ENCODE results near the gene VWA3B.
"Not testable (repeated sequence)": the region's sequence is repeated elsewhere in the genome, so short reads cannot be mapped to it uniquely, and the experiment has no call there.

VWA3B gene

DNA sequence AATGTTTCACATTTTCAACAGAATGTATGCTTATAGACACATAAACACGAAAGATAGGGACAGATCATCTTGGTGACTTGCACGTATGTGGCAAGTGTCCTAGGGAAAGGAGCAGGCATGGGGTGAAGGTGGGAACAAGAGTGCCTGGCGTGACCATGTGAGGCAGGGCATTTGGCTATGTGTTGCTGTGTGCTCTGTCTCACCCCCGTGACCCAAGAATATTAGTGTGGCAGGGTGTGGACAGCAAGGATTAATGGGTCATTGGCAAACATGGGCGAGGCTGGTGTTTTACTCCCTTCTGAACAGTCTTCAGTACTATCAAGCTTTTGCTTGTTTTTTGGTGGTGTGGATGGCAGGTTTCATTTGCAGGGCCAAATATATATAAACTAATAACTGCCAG, 1.3 kb upstream of the VWA3B start:
- DNase-seq (ENCODE audit: low spot score), result no peak

DNA sequence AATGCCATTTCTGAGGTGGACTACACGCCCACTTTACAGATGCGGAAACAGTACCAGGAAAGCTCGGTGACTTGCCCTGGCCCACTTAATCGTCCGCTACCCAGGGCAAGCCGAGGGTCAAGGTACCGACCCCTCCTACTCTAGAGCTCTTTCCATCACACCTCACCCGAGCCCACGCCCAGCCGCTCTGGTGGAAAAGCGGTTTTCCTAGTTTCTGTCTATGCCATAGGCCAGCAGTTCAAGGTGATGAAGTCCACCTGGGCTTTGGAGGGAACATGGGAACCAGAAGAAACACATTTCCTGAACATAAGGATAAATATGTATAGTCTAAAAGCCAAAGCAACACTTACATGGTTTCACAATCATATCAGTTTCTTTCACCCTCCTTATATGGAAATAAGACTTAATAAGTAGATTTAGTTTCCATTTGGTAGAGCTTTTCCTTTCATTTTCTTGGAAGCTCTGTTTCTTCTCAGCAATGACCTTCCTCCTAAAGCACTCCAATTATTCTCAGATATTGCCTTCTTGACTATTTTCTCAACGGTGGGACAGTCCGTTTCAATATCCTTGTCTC, 567 bp downstream of the VWA3B start:
- no peak for DNase-seq (ENCODE audit: low spot score)

DNA sequence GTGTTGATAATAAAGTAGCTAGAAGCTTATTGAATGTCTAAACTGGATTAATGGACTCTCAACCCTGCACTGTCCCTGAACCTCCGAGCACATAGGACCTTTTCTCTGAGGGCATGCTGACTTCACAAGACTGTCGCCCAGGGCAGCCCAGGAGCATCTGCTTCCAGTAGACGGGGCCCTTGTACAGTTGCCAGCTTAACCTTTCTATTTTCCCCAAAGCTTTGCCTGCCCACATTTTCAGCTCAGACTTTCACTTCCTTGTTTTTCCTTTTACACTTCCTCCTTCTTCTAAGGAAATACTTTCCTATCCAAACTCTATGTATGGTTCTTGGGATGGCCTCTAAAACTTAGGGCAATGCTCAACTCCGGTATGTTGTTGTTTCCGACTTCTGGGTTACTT, 1.3 kb downstream of the VWA3B start:
- no peak for DNase-seq (ENCODE audit: low spot score)

DNA sequence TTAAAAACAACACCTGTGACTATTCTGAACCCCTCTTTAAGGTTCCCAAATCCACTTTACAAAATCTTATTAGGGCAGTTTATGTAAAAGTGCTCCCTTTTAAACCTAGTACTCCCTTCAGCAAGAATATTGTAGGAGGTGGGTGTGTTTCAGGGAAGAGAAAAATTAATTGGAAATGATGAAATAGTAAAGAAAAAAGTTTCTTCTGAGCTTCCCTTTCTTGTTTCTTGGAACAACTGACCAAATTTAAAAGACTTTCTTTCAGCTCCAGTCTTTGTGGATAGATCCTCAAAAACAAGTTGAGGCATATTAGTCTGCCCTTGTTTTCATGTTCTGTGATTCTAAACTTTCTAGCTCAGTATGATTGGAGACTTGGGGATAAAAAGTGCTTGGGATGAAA, 3.0 kb downstream of the VWA3B start:
- no peak for DNase-seq (ENCODE audit: low spot score)

DNA sequence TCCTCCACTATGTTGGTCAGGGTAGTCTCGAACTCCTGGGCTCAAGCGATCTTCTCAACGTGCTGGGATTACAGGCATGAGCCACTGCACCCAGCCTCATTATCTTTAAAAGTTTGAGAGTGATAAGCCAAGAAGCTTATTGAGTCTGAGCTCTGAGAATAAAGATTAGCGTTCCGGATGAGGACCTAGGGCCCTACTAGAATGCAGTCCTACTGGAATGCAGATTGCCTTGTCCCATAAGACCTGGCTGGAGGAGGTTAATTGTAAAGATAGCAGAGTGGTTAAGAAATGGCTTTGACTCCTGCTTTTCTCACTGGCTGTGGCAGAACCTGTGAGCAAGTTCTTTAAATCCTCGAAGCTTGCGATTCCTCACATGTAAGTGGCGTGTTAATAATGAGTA, 4.0 kb downstream of the VWA3B start:
- DNase-seq (ENCODE audit: low spot score), result no peak

DNA sequence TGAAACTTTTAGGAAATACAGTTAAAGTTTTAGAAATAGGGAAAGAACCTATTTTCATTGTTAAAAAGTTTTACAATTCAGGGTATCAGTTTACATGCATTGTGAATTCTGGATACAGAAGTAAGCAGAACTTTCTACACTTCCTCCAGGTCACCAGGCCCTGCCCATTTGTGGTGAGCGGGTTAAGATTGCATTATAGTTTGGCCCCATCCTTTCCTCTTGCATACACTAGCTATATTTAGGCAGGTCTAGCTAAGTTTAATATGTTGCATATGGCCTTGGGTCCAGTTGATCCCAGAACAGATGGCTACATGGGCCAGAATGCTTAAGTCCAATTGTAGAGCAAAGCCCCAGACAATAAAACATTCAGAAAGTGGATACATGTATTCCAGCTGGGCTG, 4.8 kb downstream of the VWA3B start:
- no peak for DNase-seq (ENCODE audit: low spot score)

DNA sequence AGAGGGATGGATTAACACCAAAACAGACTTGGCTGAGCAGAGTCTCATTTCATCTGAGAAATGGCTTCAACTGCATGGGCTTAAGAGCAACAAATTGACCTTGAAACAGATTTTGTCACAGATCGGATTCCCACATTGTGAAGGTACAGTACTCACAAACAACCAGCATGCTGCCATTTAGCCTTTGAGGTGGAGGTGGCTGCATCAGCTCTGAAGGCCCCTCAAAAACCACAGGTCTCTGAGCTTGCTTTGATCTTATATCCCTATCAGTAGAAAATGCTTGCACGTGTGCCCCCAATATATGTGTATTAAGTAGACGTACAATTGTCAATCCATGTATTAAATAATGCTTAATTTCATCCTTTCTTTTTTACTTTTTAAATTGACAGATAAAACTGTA, 6.2 kb downstream of the VWA3B start:
- DNase-seq (ENCODE audit: low spot score), result no peak

DNA sequence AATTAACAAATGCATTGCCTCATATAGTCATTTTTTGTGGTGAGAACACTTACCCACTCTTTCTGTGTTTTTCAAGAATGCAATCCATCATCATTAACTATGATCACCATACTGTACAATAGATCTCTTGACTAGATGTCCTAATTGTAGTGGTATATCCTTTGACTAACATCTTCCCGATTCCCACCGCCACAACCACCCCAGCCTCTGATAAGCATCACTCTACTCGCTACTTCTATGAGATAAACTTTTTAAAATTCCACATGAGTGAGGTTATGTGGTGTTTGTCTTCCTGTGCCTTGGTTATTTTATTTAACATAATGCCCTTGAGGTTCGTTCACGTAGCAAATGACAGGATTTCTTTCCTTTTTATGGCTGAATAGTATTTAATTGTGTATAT, 6.6 kb downstream of the VWA3B start:
- DNase-seq (ENCODE audit: low spot score), result no peak

DNA sequence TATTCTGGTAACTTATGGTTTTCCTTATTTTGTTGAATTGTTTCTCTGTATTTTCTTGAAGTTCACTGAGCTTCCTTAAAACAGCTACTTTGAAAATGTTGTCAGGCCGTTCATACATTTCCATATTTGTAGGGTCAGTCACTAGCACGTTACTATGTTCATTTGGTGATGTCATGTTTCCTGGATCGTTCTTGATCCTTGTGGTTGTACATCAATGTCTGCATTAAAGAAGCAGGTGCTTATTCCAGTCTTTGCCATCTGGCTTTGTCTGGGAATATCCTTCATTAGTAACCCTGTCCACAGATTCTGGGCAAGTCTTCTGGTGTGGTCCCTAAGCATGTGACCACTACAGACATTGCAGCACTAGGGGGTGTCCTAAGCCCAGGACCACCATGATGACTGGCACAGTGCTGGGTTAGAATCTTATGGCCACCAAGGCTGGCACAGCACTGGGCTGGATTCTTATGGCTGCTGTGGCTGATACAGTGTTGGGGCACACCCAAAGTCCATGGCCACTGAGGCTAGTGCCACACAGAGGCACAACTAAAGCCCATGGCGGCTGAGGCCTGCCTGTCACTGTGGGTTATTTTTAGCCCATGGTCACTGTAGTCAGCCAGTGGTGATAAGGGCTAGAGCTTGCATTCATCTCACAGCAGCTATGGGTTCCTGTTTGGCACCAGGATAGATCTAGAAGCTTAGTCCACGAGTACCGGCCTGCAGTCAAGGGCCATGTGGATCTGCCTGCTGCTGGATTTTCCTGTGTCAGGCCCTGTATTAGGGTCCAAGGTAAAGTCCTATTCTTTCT, 13.2 kb downstream of the VWA3B start:
- DNase-seq (ENCODE audit: low spot score), result no peak

DNA sequence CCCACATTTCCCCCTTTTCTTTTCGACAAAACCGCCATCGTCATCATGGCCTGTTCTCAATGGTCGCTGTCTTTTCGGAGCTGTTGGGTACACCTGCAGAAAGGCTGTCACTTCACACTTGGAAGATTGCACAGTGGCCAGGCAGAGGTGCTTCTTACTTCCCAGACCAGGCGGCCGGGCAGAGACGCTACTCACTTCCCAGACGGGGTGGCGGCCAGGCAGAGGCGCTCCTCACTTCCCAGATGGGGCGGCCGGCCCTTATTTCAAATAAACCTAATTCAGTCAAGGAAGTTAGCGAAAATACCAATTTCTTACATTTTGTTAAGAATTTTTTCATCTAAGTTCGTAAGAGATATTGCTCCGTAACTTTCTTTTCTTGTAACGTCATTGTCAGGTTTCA, 15.3 kb downstream of the VWA3B start:
- DNase-seq (ENCODE audit: low spot score), result not testable (repeated sequence)

DNA sequence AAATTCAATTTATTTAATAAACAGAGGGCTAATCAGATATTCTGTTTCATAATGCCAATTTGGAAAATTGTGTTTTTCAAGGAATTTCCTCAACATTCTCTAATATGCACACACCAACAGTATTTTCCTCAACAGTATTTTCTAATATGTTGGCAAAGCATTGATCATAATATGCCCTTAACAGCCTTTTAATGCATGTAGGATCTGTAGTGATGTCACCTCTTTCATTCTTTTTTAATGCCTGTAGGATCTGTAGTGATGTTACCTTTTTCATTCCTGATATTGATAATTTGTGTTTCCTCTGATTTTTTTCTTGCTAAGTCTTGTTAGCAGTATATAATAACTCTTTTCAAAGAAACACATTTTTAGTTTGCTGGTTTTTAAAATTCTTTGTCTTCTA, 15.9 kb downstream of the VWA3B start:
- DNase-seq (ENCODE audit: low spot score), result no peak

DNA sequence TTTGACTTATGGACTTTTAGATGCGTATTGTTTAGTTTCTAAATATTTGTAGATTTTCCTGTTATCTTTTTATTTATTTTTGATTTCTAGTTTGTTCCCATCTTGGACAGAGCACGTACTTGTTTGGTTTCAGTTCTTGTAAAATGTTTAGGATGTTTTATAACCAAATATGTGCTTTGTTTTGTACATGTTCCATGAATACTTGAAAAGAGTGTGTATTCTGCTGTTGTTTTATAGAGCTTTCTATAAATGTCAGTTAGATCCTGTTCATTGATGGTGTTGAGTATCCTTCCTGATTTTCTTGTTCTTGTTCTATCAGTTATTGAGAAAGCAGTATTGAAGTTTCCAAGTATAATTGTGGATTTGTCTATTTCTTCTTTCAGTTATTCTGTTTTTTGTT, 21.1 kb downstream of the VWA3B start:
- DNase-seq (ENCODE audit: low spot score), result no peak

DNA sequence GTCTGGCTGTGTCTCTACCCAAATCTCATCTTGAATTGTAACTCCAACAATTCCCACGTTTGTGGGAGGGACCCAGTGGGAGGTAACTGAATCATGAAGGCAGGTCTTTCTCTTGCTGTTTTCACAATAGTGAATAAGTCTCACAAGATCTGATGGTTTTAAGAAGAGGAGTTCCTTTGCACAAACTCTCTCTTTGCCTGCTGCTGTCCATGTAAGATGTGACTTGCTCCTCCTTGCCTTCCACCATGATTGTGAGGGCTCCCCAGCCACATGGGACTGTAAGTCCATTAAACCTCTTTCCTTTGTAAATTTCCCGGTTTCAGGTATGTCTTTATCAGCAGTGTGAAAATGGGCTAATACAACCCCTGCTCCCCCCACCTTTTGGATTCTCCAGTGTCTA, 23.8 kb downstream of the VWA3B start:
- DNase-seq (ENCODE audit: low spot score), result no peak

DNA sequence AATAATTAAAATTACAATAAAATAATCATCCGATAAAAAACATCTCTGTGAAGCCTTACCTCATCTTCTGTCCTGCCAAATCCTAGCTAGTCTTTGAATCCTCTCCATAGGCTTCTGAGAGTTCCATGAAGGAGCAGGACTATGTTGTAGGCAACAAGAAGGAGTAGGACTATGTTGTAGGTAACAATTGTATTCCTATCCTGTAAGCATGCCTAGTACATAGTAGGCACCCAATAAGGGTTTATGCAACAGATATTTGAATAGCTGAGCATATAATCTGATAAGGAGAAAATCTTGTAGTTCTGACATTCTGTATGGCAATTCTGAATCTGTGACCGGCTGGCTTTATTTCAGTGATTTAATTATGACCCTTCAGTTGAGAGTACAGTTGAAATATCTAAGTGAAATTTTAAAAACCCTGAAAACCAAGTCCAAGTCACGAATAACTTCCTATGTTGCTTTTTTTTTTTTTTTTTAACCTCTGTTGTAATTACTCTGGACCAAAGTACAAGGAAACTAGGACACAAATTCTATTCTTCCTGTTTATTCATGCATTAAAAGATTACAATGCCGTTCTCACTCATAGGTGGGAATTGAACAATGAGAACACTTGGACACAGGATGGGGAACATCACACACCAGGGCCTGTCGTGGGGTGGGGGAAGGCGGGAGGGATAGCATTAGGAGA, 27.8 kb downstream of the VWA3B start:
- no peak for DNase-seq (ENCODE audit: low spot score)

DNA sequence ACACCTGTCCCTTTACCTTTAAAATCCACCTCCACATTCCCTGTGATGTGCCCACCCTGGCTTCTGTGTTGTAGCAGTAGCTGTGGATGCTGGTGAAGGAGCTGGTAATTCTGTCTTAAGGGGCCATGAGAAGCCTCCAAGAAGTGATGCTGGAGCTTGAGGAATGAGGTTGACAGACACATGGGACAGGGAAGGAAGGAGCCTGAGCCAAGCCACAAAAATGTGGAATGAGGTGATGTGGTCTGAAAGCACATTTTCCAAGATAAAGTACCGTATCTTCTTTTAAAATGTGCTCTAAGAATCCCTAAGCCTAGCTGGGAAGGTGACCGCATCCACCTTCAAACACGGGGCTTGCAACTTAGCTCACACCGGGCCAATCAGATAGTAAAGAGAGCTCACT, 31.2 kb downstream of the VWA3B start:
- no peak for DNase-seq (ENCODE audit: low spot score)

DNA sequence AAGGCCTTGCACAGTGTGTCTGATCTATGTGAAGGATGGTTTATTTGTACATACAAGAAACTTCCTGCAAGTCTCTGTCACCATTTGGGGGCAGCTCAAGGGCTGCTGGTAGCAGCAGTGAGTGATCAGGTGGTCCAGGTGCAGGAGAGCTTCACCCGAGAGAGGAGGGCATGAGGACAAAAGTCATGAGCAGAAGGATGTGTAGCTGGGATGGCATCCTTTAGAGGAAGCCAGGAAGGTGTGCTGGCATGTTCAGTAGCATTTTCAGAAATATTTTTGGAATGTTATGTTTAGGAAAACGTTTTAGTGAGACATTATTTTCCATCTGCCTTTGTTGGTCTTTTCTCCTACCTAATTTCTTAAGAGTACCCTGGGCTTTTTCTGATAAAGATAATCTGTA, 31.9 kb downstream of the VWA3B start:
- no peak for DNase-seq (ENCODE audit: low spot score)

DNA sequence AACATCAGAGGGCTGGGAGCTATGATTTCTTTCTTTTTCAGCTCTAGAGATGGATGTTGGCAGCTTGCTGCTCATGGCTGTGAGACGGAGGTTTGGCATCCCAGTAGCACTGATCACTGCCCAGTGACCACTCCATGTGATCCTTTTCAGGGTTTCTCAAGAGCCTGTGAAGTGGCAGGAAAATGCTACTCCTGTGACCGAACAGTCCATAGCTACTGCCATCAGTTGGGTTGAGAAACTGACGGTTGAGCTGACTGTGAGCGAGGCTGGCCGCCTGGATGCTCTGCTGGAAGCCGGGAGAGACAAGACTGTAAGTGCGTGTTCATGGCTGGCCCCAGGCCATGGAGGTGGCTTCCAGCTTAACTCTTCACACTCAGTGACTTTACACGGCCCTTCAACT, 34.2 kb downstream of the VWA3B start:
- no peak for DNase-seq (ENCODE audit: low spot score)

DNA sequence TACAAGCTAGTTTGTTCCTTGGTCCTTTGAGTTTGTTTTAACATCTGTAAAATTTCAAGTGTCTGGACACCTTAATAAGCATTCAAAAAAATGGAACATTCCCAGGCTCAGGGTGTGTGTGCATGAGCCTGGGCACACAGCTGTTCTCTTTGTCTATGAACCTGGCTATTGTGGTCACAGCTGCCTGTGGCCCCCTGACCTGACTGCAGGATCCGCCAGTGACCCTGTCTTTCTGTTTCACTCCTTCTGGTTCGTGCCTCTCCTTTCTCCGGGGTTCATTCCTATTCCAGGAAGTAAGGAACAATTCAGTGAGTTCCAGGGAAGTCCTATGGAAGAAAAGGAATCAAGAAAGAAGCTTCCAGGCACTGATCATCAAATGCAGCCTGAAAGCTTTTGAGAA, 35.6 kb downstream of the VWA3B start:
- no peak for DNase-seq (ENCODE audit: low spot score)

DNA sequence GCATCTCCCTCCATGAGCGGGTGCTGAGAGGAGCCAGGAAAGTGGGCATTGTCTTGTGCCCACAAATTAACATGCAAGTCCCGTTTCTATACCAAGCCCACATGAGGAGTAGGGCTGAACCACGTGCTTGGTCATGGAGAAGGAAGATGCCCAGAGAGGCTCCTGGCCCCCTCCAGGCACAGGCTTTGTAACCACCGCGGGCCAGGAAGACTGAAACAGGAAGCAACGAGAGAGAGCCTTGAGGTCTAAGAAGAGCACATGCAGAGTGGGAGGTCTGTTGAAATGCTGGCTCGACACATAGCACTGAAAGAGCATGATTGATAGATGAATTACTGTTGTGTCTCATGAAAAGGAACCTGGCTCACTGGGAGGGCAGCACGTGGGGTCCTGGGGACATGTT, 36.3 kb downstream of the VWA3B start:
- DNase-seq (ENCODE audit: low spot score), result no peak

DNA sequence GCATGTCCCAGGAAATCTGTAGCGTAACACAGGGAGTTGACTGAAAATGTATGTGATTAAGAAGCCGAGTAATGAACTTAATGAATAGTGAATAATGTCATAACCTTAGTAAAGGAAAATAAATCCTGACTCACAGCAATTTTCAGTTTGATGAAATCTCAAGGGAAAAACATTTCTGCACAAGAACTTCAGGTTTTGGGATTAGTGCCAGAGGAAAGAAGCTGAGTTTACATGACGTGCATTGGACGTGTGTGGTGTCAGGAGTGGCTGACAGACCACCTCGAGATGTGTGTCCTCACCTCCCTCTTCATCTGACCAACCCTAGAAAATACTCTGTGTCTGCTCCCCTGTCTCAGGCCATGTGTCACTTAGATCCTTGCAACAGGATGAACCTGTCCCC, 39.1 kb downstream of the VWA3B start:
- DNase-seq (ENCODE audit: low spot score), result no peak

DNA sequence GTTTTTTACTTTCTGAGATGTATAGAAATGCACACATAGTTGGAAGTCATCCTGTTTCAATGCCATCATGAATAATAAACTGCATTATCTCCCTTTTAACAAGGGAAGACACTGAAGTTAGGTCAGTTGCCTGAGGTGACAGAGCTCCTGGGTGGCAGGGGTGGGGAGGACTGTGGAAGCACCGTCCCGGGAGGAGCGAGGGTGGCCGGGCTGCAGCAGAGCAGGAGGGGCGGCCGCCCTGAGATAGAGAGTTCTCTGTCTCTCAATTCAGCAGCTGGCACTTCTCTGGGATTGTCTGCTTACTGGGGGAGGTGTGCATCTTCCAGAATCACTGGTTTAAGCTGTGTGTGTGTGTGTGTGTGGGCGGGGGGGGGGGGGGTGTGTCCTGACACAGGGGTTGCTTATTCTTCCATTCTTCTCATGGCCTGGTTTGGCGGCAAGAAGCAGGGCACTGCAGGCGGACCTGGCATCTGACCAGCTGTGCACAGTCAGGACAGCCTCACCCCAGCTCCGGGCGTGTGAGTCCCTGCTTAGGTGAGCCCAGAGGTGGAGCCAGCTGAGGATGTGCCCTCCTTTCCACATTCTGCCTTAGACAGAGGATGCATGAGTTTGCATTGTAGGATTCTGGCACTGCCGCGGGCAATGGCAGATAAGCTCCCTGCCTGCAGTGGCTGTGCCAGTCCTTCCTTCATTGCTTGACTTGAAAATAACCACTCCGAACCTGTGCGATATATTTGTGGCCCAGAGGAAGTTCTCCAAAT, 40.4 kb downstream of the VWA3B start:
- no peak for DNase-seq (ENCODE audit: low spot score)

DNA sequence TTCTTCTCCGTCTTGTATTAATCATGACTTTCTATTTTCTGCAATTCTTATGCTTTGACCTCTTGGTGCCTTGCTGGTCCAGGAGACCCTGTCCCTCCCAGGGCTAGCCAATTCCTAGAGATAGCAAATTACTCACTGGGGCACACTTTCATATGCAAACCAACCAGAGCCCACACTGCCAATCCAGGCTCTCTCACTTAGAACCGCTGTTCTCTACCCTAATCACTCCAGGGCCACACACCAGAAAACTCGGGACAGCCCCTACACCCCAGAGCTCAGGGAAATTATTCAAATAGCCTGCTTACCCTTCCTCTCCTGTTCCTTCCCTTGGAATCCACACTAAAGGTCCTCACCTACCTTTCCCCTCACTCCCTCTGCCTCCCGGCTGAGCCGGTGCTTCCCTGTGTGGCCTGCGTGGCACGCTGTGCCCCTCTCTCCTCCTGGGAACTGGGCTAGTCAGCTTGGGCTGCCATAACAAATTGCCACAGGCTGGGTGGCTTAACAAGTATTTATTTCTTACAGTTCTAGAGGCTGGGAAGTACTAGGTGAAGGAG, 41.7 kb downstream of the VWA3B start:
- DNase-seq (ENCODE audit: low spot score), result no peak

DNA sequence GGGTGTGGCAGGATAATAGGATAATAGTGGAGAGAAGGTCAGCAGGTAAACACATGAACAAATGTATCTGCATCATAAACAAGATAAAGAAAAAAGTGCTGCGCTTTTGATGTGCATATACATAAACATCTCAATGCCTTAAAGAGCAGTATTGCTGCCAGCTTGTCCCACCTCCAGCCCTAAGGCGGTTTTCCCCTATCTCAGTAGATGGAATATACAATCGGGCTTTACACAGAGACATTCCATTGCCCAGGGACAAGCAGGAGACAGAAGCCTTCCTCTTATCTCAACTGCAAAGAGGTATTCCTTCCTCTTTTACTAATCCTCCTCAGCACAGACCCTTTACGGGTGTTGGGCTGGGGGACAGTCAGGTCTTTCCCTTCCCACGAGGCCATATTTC, 43.1 kb downstream of the VWA3B start:
- not testable (repeated sequence) for DNase-seq (ENCODE audit: low spot score)
